Erythroblast (primary cell): ENCODE results near the gene CHST7.

ENCODE experiments used
- GATA1 ChIP-seq: IDR thresholded peaks from 2 replicates; pipeline ENCODE4 v1.6.1; 2011; ENCODE audit warnings: low read depth, mild to moderate bottlenecking, control low read depth, low read length, moderate library complexity
- POLR2A ChIP-seq: IDR thresholded peaks from 2 replicates; pipeline ENCODE4 v1.6.1; 2011; ENCODE audit warnings: mild to moderate bottlenecking, low read length

- TF ChIP-seq POLR2A (no peak), GATA1 (no peak)
Measured at GRCh38 chrX:46627711-46628419, 54.3 kb downstream of the CHST7 start.
